SKM-1 treated with dmso at 0.1 percent for 144 hours (cell line): ENCODE results near the gene KHNYN.

Experiments
- DNase-seq: peaks from one replicate; lab custom pipeline; 2025; ENCODE audit not compliant: unreplicated experiment; lab: John Stamatoyannopoulos, UW

KHNYN gene

GRCh38 chr14:24422261-24422660 lies 7.5 kb upstream of the KHNYN start:
- no peak for DNase-seq

GRCh38 chr14:24422694-24423601 lies 6.8 kb upstream of the KHNYN start:
- DNase-seq, result no peak

DNA sequence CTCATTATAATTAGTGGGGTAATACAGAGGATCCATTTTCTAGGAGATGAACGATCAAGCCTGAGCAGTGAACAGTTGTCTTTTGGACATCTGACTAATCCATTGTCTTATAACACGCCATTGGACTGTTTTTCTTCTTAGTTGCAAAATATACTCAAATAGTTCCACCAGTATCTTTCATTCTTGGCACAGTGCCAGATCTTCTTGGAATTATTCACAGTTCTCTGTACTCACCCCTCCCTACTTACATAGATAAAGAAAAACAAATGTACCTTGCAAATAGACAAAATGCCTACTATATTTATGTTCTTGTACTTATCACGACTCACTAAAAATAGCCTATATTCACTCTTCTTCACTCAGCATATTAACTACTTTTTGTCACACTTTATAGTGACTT lies 4.0 kb upstream of the KHNYN start:
- no peak for DNase-seq

- DNase-seq, result no peak
Observed at GRCh38 chr14:24426150-24426911, 3.4 kb upstream of the KHNYN start.

DNA sequence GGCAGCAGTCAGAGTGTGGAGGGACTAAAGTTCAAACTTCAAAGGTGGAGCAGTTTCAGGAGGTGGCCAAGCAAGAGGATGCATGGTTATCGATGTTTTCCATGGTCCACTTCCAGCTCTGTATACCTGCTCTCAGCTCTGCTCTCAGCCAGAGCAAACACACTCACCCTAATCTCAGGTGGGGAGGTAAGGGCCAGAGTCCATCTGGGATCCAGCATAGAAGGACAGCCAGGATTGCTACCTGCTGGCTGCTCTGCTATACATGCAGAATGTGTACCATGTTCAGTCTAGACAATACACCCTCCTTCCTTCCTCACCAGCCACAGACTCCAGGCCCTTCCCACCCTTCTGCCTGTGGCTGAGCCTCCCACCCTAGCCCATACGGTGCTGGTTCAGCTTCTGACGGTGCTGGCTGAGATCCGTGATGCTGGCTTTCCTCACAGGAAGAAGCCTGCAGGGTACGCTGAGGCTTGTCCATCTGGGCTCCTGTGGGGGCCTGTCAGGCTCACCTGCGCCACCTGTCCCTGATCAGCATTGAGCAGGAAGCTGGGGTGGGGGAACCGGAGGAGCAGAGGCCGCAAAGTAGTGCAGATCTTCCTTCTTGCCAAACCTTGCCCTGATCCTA lies 2.7 kb upstream of the KHNYN start:
- no peak for DNase-seq

DNA sequence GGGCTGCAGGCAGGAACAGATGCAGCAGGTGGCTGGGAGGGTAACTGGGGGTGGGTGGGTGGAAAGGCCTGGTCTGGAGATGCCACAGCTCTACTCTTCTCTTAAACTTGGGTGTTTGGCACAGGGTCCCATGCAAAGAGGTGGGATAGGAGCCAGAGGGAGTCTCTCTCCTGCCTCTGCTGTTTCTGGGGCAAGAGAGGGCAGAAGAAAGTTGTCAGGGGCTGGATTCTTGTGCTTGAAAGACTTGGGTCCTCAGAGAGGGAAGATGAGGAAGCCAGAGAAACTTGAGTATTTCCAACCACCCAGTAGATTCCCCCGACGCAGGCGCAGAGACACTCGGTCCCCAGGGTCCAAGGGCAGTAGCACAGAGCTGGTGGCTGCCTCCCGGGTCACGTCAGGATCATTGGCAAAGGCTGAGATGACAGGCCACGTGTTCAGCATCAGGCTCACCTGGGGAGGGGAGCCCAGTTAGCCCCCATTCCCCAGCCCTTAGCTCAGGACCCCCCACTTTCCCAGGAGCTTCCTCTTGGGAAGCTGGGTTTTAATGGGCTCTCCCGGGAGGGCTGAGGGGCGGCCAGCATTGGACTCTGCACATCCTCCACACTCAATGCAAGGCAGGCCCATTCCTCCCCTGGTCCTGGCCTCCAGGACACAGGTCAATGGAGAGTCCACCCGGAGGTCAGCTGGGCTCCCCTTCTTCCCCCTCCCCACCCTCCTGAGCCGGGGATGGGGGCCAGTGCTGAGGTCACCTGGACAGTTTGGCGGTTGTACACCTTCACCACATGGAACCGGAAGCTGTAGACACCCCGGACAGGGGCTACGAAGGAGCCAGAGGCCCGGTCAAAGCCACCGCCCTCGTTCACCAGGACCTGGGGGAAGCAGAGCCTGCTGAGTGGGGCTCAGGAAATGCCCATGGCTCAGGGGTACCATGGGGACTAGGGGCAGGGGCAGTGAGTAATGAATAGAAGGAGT lies 1.9 kb upstream of the KHNYN start:
- DNase-seq, result no peak

DNA sequence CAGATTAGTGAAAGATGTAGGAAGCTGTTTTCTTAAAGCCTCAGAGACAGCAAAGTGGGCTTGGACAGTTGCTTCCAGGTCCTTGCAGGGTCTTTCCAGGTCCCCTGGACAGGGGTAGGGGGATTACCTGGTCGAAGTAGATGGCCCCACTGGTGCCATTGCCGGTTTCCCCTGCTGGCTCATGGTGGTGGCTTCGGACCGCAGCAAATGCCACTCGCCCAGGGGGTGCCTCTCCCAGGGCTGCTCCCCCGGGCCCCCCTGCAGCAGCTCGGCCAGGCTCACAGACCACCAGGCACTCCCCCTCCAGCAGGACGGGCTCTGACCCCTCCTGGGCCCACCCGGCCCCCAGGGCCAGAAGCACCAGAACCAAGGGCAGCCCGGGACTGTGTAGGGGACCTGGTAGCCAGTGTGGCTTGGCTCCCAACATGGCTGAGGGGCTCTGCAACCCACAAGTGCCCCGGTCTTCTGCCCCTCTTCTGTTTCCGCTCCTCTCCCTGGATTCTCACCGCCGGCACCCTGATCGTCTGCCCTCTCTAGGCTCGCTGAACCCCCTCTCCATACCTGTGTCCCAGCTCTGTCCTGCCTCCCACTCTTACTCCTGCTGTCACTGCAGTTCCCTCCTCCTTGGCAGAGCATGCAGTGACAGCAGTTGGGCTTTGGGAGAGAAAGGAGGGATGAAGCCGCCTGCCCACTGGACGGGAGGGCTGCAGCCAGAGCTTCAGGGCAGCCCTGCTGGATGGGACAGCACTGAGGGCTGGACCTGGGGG lies 943 bp upstream of the KHNYN start:
- no peak for DNase-seq

GRCh38 chr14:24430143-24430681 lies 458 bp downstream of the KHNYN start:
- DNase-seq, result no peak

DNA sequence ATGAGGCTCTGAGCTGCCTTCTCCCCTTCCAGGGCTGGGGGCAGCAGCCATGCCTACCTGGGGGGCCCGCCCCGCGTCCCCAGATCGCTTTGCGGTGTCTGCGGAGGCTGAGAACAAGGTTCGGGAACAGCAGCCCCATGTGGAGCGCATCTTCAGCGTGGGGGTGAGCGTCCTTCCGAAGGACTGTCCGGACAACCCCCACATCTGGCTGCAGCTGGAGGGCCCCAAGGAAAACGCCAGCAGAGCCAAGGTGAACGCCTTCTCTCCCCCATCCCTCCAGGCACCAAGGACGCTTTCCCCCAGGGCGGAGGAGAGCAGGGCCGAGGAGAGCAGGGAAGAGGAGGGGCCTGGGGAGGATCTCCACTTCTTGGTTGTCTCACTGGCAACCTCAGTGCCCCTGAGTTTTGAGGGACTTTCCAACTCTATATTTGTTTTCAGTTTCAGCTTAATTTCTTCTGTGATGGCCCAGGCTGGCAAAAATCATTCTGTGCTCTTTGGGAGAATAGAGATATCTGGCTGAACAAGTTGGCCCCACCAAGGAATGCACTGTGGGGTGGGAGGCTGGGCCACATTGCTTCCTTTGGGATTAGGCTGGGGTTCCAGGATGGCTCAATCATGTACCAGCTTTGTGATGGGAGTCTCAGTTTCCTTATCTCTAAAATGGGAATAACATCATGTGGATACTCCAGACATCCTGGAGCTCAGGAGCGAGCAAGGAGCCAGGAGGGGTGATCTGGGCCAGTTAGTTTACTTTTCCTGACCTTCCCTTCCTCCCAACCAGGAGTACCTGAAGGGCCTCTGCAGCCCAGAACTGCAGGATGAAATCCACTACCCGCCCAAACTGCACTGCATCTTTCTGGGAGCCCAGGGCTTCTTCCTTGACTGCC lies 1.2 kb downstream of the KHNYN start:
- no peak for DNase-seq

- peak; percentile 75 for DNase-seq
Observed at GRCh38 chr14:24431569-24432258, 2.0 kb downstream of the KHNYN start.

- DNase-seq, result no peak
Observed at GRCh38 chr14:24432259-24433131, 2.7 kb downstream of the KHNYN start.

- DNase-seq, result no peak
Observed at GRCh38 chr14:24434036-24434435, 4.3 kb downstream of the KHNYN start.

GRCh38 chr14:24434676-24435075 lies 4.9 kb downstream of the KHNYN start:
- no peak for DNase-seq

DNA sequence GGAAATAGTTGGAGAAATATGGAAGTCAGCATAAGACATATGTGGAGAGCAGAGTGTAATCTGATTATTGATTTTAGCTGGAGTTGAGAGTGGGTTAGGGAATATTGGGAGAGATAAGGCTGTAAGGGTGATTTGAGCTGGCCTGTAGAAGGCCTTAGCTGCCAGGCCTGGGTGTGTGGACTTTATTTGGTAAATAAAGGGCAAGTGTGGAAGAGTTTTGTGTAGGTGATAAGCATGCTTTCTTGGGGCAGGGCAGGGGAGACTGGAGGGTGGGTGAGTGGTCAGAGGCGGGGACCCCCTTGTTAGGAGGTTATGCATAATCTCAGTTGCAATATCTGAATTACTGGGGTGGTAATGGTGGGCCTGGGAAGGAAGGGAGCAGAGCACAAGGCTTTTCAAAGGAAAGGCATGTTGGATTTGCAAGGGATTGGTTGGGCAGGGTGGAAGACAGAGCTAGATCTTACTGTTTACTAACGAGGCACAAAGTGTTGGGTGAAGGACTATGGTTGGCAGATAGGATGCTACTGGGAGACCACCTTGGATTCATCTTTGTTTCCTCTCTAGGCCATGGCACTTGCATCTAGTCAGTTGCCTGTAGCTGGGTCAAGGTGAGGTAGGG lies 5.5 kb downstream of the KHNYN start:
- DNase-seq, result no peak

DNA sequence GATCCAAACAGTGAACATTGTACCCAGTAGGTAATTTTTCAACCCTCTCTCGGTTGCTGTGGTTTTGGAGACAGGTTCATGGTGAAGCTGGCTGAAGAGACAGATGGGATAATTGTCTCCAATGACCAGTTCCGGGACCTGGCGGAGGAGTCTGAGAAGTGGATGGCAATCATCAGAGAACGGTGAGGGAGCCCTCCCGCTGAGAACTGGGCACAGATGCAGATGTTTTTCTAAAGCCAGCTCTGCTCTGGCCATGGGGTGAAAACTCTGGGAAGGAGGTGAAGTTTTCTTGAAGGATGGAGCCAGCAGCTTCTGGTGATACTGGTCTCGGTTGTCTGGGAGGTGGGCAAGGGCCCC lies 6.2 kb downstream of the KHNYN start:
- DNase-seq, result no peak

DNA sequence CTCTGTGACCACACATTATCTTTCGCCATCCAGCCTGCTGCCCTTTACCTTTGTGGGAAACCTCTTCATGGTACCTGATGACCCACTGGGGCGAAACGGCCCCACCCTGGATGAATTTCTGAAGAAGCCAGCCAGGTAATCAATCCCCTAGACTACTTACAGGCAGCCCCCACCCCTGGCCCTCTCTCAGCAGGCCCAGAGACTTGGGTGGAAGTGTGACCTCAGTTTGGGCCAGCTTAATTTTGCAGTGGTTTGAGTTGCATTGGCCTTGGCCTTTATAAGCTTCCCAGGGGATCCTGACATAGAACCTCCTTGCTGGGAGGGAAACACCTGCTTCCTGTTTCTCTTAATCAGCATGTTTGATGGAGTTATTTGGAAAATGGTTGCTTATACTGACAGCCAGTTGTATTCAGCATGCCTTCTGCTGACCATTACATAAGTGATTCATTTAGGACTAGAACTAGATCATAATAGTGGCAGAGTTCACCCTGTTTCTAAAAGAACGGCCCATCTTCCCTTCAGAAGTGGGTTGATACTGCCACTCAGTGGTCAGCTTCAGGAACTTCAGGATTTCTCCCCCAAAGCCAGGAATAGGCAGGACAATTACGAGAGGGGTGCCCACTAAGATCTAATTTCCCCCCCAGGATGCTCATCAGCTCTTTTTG lies 6.7 kb downstream of the KHNYN start:
- DNase-seq, result peak; percentile 9
